ENCODE data around the gene PHETA2.

GRCh38 chr22:42080287-42080686 lies 6.2 kb downstream of the PHETA2 start:
- TF ChIP-seq CTCF (IDR thresholded peaks at IDR 0.05; ENCODE audit: insufficient read depth, low read length, poor library complexity, severe bottlenecking) (no peak), EZH2phosphoT487 (conservative IDR thresholded peaks at IDR 0.05; ENCODE audit: low read length) (no peak)
